Subcutaneous adipose tissue (tissue), 4 donors: Measurements from ENCODE around the gene TBX1. TPM values are rescaled to one million over a fixed set of nuclear protein-coding genes. Genes with fewer than 3 reads are reported as not detected.

Experiments
- total RNA-seq, 4 donors: library from RNA; depleted of rRNA; stranded (reverse); fragments of >200 nt; gene quantifications; one replicate each; pipeline ENCODE4 v1.1.0, GENCODE V29; 2016
- TF ChIP-seq, protein P1 (sequence below): fragments of 450-650 bp; IDR thresholded peaks from one replicate; pipeline ENCODE4 v1.5.1; 2016; ENCODE audit warnings: low read depth, mild to moderate bottlenecking, control low read depth, antibody characterized with exemption, moderate library complexity

TBX1 gene
- total RNA-seq, 4 donors from 2014 or later, result 0.51 to 6.2 (median 1.8) TPM

DNA sequence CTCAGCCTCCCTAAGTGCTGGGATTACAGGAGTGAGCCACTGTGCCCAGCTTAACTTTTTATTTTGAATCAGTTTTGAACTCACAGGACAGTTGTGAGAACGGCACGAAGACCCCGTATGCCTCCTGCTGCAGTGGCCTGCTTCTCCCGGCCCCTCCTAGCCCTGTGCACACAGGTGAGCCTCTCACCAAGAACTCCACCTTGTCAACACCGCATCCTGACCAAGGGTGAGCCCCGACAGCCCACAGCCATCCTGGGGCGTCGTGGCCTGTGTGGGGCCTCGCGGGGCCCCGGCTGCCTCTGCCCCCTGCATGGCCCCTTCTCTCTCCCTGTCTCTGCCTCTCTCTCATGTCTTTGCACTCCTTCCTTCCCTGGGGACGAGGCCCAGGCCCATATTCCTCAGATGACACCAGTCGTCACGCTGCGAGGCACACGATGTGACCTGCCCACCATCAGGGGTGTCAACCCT, 55.3 kb downstream of the TBX1 start:
- TF ChIP-seq, protein P1, sequence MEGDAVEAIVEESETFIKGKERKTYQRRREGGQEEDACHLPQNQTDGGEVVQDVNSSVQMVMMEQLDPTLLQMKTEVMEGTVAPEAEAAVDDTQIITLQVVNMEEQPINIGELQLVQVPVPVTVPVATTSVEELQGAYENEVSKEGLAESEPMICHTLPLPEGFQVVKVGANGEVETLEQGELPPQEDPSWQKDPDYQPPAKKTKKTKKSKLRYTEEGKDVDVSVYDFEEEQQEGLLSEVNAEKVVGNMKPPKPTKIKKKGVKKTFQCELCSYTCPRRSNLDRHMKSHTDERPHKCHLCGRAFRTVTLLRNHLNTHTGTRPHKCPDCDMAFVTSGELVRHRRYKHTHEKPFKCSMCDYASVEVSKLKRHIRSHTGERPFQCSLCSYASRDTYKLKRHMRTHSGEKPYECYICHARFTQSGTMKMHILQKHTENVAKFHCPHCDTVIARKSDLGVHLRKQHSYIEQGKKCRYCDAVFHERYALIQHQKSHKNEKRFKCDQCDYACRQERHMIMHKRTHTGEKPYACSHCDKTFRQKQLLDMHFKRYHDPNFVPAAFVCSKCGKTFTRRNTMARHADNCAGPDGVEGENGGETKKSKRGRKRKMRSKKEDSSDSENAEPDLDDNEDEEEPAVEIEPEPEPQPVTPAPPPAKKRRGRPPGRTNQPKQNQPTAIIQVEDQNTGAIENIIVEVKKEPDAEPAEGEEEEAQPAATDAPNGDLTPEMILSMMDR, result no peak

DNA sequence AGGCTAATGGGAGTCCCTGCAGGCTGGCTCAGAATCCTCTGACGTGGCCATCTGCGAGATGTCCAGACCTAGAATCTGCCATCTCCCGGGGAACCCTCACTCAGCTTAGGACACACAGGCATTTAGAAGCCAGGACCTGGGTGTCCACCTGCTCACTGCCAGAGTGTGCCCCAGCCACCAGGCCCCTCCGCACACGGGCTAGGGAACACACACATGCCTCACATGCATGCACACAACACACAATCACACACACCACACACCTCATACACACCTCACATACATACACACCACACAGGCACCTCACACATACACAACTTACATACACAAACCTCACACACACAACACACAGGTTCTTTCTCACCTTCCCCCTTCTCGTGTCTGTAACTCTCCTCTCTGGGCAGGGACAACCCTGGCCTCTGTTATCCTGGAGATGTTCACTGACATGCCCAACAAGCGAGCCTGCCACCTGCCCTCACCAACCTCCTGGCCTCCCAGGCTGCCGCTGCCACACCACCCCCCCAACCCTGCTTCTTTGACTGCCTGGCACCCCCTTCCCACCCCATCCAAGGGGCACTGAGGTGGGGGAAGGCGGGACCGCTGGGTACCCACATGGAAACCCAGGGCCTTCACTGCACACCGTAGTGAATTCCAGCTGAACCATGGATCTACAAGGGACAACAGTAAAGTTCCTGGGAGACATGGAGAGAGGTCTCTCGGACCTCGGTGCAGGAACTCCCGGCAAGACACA, 56.0 kb downstream of the TBX1 start:
- TF ChIP-seq, protein P1, result no peak

Other genes starting within 250 kb of the TBX1 start
- gene CLDN5, start 236.4 kb upstream of the TBX1 start, total RNA-seq, result 100 to 1,000 TPM in 3 of 4 donors, 10 to 100 TPM in 1; 66.3 to 362 (median 129) TPM
- 1 to 10 TPM; 4.1 to 8.3 (median 5.9) TPM for gene SEPTIN5, start 46.3 kb upstream of the TBX1 start, total RNA-seq
- 1 to 10 TPM in 2 of 4 donors, under 1 TPM in 1, not detected in 1; 0.34 to 2.8 (median 1.5) TPM for gene GP1BB, start 37.2 kb upstream of the TBX1 start, total RNA-seq
- 1 to 10 TPM; 1.8 to 4.9 (median 3.9) TPM for gene GNB1L, start 94.1 kb downstream of the TBX1 start, total RNA-seq
- gene RTL10, start 94.1 kb downstream of the TBX1 start, total RNA-seq, result 10 to 100 TPM in 1 of 4 donors, 1 to 10 TPM in 3; 4.1 to 11.9 (median 6.7) TPM
- 100 to 1,000 TPM in 3 of 4 donors, 10 to 100 TPM in 1; 80.1 to 228 (median 190) TPM for gene COMT, start 181.0 kb downstream of the TBX1 start, total RNA-seq
- 10 to 100 TPM; 11.1 to 28.4 (median 15.8) TPM for gene TXNRD2, start 181.0 kb downstream of the TBX1 start, total RNA-seq